ENCODE results near the gene LRIG2. TPM values are rescaled to one million over a fixed set of nuclear protein-coding genes. Genes with fewer than 3 reads are reported as not detected.
"Not testable (repeated sequence)": the region's sequence is repeated elsewhere in the genome, so short reads cannot be mapped to it uniquely, and the experiment has no call there.

The LRIG2 gene
- total RNA-seq, 2 experiments from 2014 or later, result 13.7 to 15.6 TPM

- ChIA-PET CTCF (interaction anchor here (1.1 to 5.1 kb wide), 11 partner anchors 14 to 326 kb away, joined by 3 to 29 read pairs (median 5); partner anchors contain the start of genes LRIG2 and PPM1J), POLR2A (interaction anchor here (0.5 to 1.0 kb wide), 2 partner anchors 49 to 160 kb away, joined by 3 to 5 read pairs; no protein-coding TSS in a partner anchor)
- Mint-ChIP-seq H3K4me1 (ENCODE audit: low read depth) (peaks cover 33% of the 10 kb centered on the region), H3K36me3 (ENCODE audit: low read depth) (no peaks in the 10 kb centered on the region), H3K27me3 (ENCODE audit: low read depth) (no peaks in the 10 kb centered on the region), H3K27ac (no peak overlapping the region), H3K4me3 (no peak overlapping the region), H3K9me3 (ENCODE audit: insufficient read depth) (no peaks in the 10 kb centered on the region)
- DNase-seq (no peak), ATAC-seq (no peak)
Observed at GRCh38 chr1:113041569-113042284, 31.3 kb upstream of the LRIG2 start.

DNA sequence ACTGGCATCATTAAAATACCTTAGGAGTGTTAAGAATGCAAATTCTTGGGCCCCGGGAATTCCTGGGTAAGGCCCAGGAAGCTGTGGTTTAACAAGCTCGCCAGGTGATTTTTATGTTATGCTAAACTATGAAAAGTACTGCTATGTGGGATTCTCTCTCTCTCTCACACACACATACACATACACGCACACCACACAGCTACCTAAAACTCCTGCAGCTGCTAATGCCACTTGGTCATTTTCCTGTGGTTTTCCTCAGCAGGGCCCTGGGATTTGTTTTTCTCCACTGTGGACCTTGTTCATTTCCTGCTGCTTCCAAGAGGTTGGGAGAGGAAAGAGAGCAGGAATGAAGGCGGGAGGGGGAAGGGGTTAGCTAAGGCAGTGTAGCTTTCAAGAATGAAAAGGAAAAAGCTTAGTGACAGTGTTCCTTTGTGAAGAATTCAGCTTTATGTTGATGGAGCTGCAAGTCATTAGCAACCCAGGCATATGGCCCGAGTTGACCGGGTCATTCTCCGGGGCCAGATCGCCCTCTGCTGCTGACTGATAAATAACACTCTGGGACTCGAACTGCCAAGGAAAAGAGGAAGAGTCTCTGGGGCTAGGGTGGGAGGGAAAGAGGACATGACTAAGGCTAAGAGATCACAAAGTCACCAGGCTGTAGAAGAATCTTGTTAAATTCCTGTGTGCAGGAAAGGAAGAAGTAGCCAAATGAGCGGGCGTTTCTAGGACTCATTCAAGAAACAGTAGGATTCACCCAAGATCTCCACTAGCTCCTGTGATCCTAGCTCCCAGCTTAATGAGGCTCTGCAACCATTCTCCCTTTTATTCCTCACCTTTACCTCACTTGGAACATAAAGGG lies 30.5 kb upstream of the LRIG2 start:
- Mint-ChIP-seq H3K4me3 (no peak overlapping the region), H3K36me3 (ENCODE audit: low read depth) (no peaks in the 10 kb centered on the region), H3K27ac (no peak overlapping the region), H3K27me3 (ENCODE audit: low read depth) (no peaks in the 10 kb centered on the region), H3K9me3 (ENCODE audit: insufficient read depth) (no peaks in the 10 kb centered on the region), H3K4me1 (ENCODE audit: low read depth) (peaks cover 40% of the 10 kb centered on the region)
- CTCF ChIA-PET, result interaction anchor here (1.3 to 5.1 kb wide), 11 partner anchors 15 to 327 kb away, joined by 3 to 29 read pairs (median 6); partner anchors contain the start of genes LRIG2 and PPM1J
- DNase-seq, result peak; percentile 45
- POLR2A ChIA-PET, result interaction anchor here (0.5 to 1.0 kb wide), 2 partner anchors 48 to 52 kb away, joined by 3 to 5 read pairs; no protein-coding TSS in a partner anchor
- ATAC-seq, result no peak

- not testable (repeated sequence) for H3K27me3 Mint-ChIP-seq (ENCODE audit: low read depth); H3K36me3 Mint-ChIP-seq (ENCODE audit: low read depth); H3K27ac Mint-ChIP-seq; DNase-seq; H3K4me3 Mint-ChIP-seq; H3K9me3 Mint-ChIP-seq (ENCODE audit: insufficient read depth); ATAC-seq
- ChIA-PET POLR2A (interaction anchor here (1.0 kb wide), 1 partner anchor 51 kb away, joined by 3 read pairs; no protein-coding TSS in a partner anchor), CTCF (interaction anchor here (1.3 to 5.1 kb wide), 9 partner anchors 19 to 327 kb away, joined by 3 to 29 read pairs (median 8); partner anchors contain the start of genes LRIG2 and PPM1J)
- H3K4me1 Mint-ChIP-seq (ENCODE audit: low read depth), result peaks cover 46% of the 10 kb centered on the region
Observed at GRCh38 chr1:113043144-113043488, 29.9 kb upstream of the LRIG2 start.

GRCh38 chr1:113046569-113046968 lies 26.4 kb upstream of the LRIG2 start:
- DNase-seq, result peak; percentile 45
- Mint-ChIP-seq H3K9me3 (ENCODE audit: insufficient read depth) (no peaks in the 10 kb centered on the region), H3K27ac (peak overlapping the region; percentile 87), H3K36me3 (ENCODE audit: low read depth) (peaks cover 4% of the 10 kb centered on the region), H3K4me1 (ENCODE audit: low read depth) (peaks cover 66% of the 10 kb centered on the region), H3K27me3 (ENCODE audit: low read depth) (no peaks in the 10 kb centered on the region), H3K4me3 (peak overlapping the region; percentile 66)
- ChIA-PET POLR2A (no interaction called here), CTCF (interaction anchor here (1.0 to 6.8 kb wide), 2 partner anchors 26 to 330 kb away, joined by 3 to 58 read pairs; partner anchors contain the start of gene LRIG2)
- peak; percentile 91 for ATAC-seq

- no peak for DNase-seq
- no peaks in the 10 kb centered on the region for H3K27me3 Mint-ChIP-seq (ENCODE audit: low read depth)
- peaks cover 4% of the 10 kb centered on the region for H3K36me3 Mint-ChIP-seq (ENCODE audit: low read depth)
- ChIA-PET CTCF (interaction anchor here (1.6 to 6.8 kb wide), 3 partner anchors 20 to 333 kb away, joined by 4 to 58 read pairs (median 5); partner anchors contain the start of genes LRIG2 and PPM1J), POLR2A (no interaction called here)
- H3K4me1 Mint-ChIP-seq (ENCODE audit: low read depth), result peaks cover 53% of the 10 kb centered on the region
- H3K4me3 Mint-ChIP-seq, result no peak overlapping the region
- ATAC-seq, result no peak
- no peak overlapping the region for H3K27ac Mint-ChIP-seq
- H3K9me3 Mint-ChIP-seq (ENCODE audit: insufficient read depth), result no peaks in the 10 kb centered on the region
Observed at GRCh38 chr1:113048064-113048463, 24.9 kb upstream of the LRIG2 start.

- ATAC-seq, result no peak
- no peaks in the 10 kb centered on the region for H3K27me3 Mint-ChIP-seq (ENCODE audit: low read depth)
- H3K4me3 Mint-ChIP-seq, result no peak overlapping the region
- no peaks in the 10 kb centered on the region for H3K9me3 Mint-ChIP-seq (ENCODE audit: insufficient read depth)
- POLR2A ChIA-PET, result interaction anchor here (1.1 kb wide), 1 partner anchor 20 kb away, joined by 3 read pairs; no protein-coding TSS in a partner anchor
- no peak for DNase-seq
- no peak overlapping the region for H3K27ac Mint-ChIP-seq
- CTCF ChIA-PET, result interaction anchor here (0.6 to 4.2 kb wide), 3 partner anchors 19 to 335 kb away, joined by 3 to 22 read pairs (median 3); partner anchors contain the start of gene LRIG2
- H3K4me1 Mint-ChIP-seq (ENCODE audit: low read depth), result peaks cover 36% of the 10 kb centered on the region
- no peaks in the 10 kb centered on the region for H3K36me3 Mint-ChIP-seq (ENCODE audit: low read depth)
Observed at GRCh38 chr1:113053344-113054126, 19.5 kb upstream of the LRIG2 start.

DNA sequence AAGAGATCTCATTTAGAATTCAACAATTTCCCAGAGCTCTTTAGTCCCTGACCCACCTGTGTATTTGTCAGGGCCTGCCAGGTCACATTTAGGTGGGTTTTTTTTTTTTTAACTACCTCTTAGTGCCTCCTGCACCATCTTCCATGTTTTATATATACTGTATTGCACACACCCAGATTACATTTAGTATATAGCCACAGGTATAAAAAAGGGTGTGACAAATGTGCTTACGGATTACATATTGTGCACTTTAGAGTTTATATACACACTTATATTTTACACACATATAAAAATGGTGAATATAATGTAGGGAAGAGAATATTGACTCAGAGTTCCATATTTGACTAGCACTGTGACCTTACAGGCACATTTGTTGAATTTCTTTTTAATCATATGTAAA lies 17.4 kb upstream of the LRIG2 start:
- CTCF ChIA-PET, result interaction anchor here (4.2 kb wide), 1 partner anchor 17 kb away, joined by 22 read pairs; the partner anchor contains the start of gene LRIG2
- no peak for DNase-seq
- H3K27me3 Mint-ChIP-seq (ENCODE audit: low read depth), result no peaks in the 10 kb centered on the region

GRCh38 chr1:113057006-113057405 lies 16.0 kb upstream of the LRIG2 start:
- Mint-ChIP-seq H3K27ac (no peak overlapping the region), H3K4me1 (ENCODE audit: low read depth) (peaks cover 18% of the 10 kb centered on the region), H3K4me3 (no peak overlapping the region), H3K9me3 (ENCODE audit: insufficient read depth) (no peaks in the 10 kb centered on the region), H3K36me3 (ENCODE audit: low read depth) (no peaks in the 10 kb centered on the region), H3K27me3 (ENCODE audit: low read depth) (no peaks in the 10 kb centered on the region)
- no peak for ATAC-seq
- ChIA-PET POLR2A (no interaction called here), CTCF (interaction anchor here (0.9 to 4.7 kb wide), 3 partner anchors 15 to 248 kb away, joined by 4 to 61 read pairs (median 5); partner anchors contain the start of gene LRIG2)
- no peak for DNase-seq

More for the DNA sequence above, 17.4 kb upstream of the LRIG2 start:
- ATAC-seq, result no peak
- POLR2A ChIA-PET, result no interaction called here
- Mint-ChIP-seq H3K4me3 (no peak overlapping the region), H3K36me3 (ENCODE audit: low read depth) (no peaks in the 10 kb centered on the region), H3K4me1 (ENCODE audit: low read depth) (peaks cover 25% of the 10 kb centered on the region), H3K27ac (no peak overlapping the region), H3K9me3 (ENCODE audit: insufficient read depth) (no peaks in the 10 kb centered on the region)

GRCh38 chr1:113058941-113059706 lies 13.9 kb upstream of the LRIG2 start:
- H3K9me3 Mint-ChIP-seq (ENCODE audit: insufficient read depth), result no peaks in the 10 kb centered on the region
- no peak overlapping the region for H3K4me3 Mint-ChIP-seq
- ATAC-seq (no peak), DNase-seq (no peak)
- H3K4me1 Mint-ChIP-seq (ENCODE audit: low read depth), result peaks cover 10% of the 10 kb centered on the region
- CTCF ChIA-PET, result interaction anchor here (4.7 kb wide), 1 partner anchor 14 kb away, joined by 61 read pairs; the partner anchor contains the start of gene LRIG2
- H3K27me3 Mint-ChIP-seq (ENCODE audit: low read depth), result no peaks in the 10 kb centered on the region
- POLR2A ChIA-PET, result no interaction called here
- H3K36me3 Mint-ChIP-seq (ENCODE audit: low read depth), result no peaks in the 10 kb centered on the region
- no peak overlapping the region for H3K27ac Mint-ChIP-seq

DNA sequence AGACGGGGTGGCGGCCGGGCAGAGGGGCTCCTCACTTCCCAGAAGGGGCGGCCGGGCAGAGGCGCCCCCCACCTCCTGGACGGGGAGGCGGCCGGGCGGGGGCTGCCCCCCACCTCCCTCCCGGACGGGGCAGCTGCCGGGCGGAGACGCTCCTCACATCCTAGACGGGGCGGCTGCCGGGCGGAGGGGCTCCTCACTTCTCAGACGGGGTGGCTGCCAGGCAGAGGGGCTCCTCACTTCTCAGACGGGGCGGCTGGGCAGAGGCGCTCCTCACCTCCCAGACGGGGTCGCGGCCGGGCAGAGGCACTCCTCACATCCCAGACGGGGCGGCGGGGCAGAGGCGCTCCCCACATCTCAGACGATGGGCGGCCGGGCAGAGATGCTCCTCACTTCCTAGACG lies 9.5 kb upstream of the LRIG2 start:
- CTCF ChIA-PET; H3K9me3 Mint-ChIP-seq (ENCODE audit: insufficient read depth); H3K4me3 Mint-ChIP-seq; H3K36me3 Mint-ChIP-seq (ENCODE audit: low read depth); DNase-seq; ATAC-seq; H3K4me1 Mint-ChIP-seq (ENCODE audit: low read depth); POLR2A ChIA-PET; H3K27ac Mint-ChIP-seq; H3K27me3 Mint-ChIP-seq (ENCODE audit: low read depth): not testable (repeated sequence)

Data from activated CD8-positive, alpha-beta T cell treated with anti-CD3 and anti-CD28 coated beads, Interleukin-2, amount 10 ng/mL, durations not matched to agents 7 days and 5 days (primary cell).